Measurements from ENCODE around the gene ACAA1.
"Not testable (repeated sequence)": the region's sequence is repeated elsewhere in the genome, so short reads cannot be mapped to it uniquely, and the experiment has no call there.

The ACAA1 gene

GRCh38 chr3:38136777-38137614 is at the start of gene ACAA1:
Gene ACAA1, minus strand, starts transcription at chr3:38137127. Its CDS starts 92 bp downstream, at chr3:38137035.
- peak; percentile 98 for DNase-seq (ENCODE audit: low read depth)

GRCh38 chr3:38177181-38177580 is 40.3 kb upstream of the ACAA1 start:
- DNase-seq (ENCODE audit: low read depth): no peak

GRCh38 chr3:38173834-38174418 is 37.0 kb upstream of the ACAA1 start:
- DNase-seq (ENCODE audit: low read depth): no peak

GRCh38 chr3:38171622-38172021 is 34.7 kb upstream of the ACAA1 start:
- DNase-seq (ENCODE audit: low read depth): no peak

- no peak for DNase-seq (ENCODE audit: low read depth)
Observed at GRCh38 chr3:38170722-38171121, 33.8 kb upstream of the ACAA1 start.

GRCh38 chr3:38169027-38169317 is 32.0 kb upstream of the ACAA1 start:
- peak; percentile 21 for DNase-seq (ENCODE audit: low read depth)

- peak; percentile 43 for DNase-seq (ENCODE audit: low read depth)
Observed at GRCh38 chr3:38168151-38169026, 31.5 kb upstream of the ACAA1 start.

- DNase-seq (ENCODE audit: low read depth): no peak
Observed at GRCh38 chr3:38167591-38167990, 30.7 kb upstream of the ACAA1 start.

- DNase-seq (ENCODE audit: low read depth): peak; percentile 39
Observed at GRCh38 chr3:38165722-38166387, 28.9 kb upstream of the ACAA1 start.

GRCh38 chr3:38164952-38165721 is 28.2 kb upstream of the ACAA1 start, which contains the start of gene OXSR1:
Gene OXSR1, plus strand, starts transcription at chr3:38165537. Its CDS starts 340 bp downstream, at chr3:38165877.
- DNase-seq (ENCODE audit: low read depth): peak; percentile 100

- DNase-seq (ENCODE audit: low read depth): no peak
Observed at GRCh38 chr3:38164643-38164951, 27.7 kb upstream of the ACAA1 start.

- no peak for DNase-seq (ENCODE audit: low read depth)
Observed at GRCh38 chr3:38163841-38164642, 27.1 kb upstream of the ACAA1 start.

GRCh38 chr3:38163117-38163840 is 26.4 kb upstream of the ACAA1 start:
- no peak for DNase-seq (ENCODE audit: low read depth)

- DNase-seq (ENCODE audit: low read depth): not testable (repeated sequence)
Observed at GRCh38 chr3:38160704-38161103, 23.8 kb upstream of the ACAA1 start.

- no peak for DNase-seq (ENCODE audit: low read depth)
Observed at GRCh38 chr3:38158472-38158871, 21.5 kb upstream of the ACAA1 start.

- no peak for DNase-seq (ENCODE audit: low read depth)
Observed at GRCh38 chr3:38157595-38157994, 20.7 kb upstream of the ACAA1 start.

- DNase-seq (ENCODE audit: low read depth): no peak
Observed at GRCh38 chr3:38157117-38157516, 20.2 kb upstream of the ACAA1 start.

GRCh38 chr3:38155825-38156224 is 18.9 kb upstream of the ACAA1 start:
- DNase-seq (ENCODE audit: low read depth): no peak

- no peak for DNase-seq (ENCODE audit: low read depth)
Observed at GRCh38 chr3:38154625-38155255, 17.8 kb upstream of the ACAA1 start.

Data from amniotic epithelial cell (primary cell).